ENCODE results near the gene CFAP65. TPM values are rescaled to one million over a fixed set of nuclear protein-coding genes. Genes with fewer than 3 reads are reported as not detected.

Gene CFAP65
- total and polyA plus RNA-seq, 10 donors: 0.28 TPM; not detected in 9

- 57 to 73% (median 71%) methylated on average over 5 of the region's 5 CpGs for WGBS, 5 donors
- TF ChIP-seq CTCF (IDR thresholded peaks at IDR 0.05 in 8 of 11, conservative IDR thresholded peaks at IDR 0.05 in 3 of 11): no peak
- TF ChIP-seq POLR2AphosphoS5 (IDR thresholded peaks at IDR 0.05): no peak
- no peak for TF ChIP-seq POLR2A (IDR thresholded peaks at IDR 0.05)
- no peaks in the 10 kb centered on the region for H3K27me3 ChIP-seq (replicated peaks in 1 of 7)
- H3K9me3 ChIP-seq: no peaks in the 10 kb centered on the region
- no peak for DNase-seq
- intact Hi-C loops (cut with DNase I; ENCODE audit: low total_unique reads): no loop called here
- peaks cover 0 to 47% (median 6%) of the 10 kb centered on the region in 6 donors for H3K4me1 ChIP-seq
- H3K27ac ChIP-seq: no peak overlapping the region
- H3K4me3 ChIP-seq: no peak overlapping the region
- H3K36me3 ChIP-seq: peaks cover 0 to 10% (median 6%) of the 10 kb centered on the region in 6 donors
These were observed 41.1 kb upstream of the CFAP65 start for GRCh38 chr2:219082332-219082958.

- Histone ChIP-seq H3K9me3 (no peaks in the 10 kb centered on the region), H3K27me3 (replicated peaks in 1 of 7) (no peaks in the 10 kb centered on the region), H3K27ac (no peak overlapping the region), H3K4me3 (no peak overlapping the region), H3K36me3 (peaks cover 0 to 17% (median 12%) of the 10 kb centered on the region in 6 donors), H3K4me1 (peaks cover 0 to 43% (median 5%) of the 10 kb centered on the region in 6 donors)
- TF ChIP-seq POLR2A (IDR thresholded peaks at IDR 0.05) (no peak), POLR2AphosphoS5 (IDR thresholded peaks at IDR 0.05) (no peak), CTCF (IDR thresholded peaks at IDR 0.05 in 8 of 11, conservative IDR thresholded peaks at IDR 0.05 in 3 of 11) (no peak)
- DNase-seq: no peak
- intact Hi-C loops (cut with DNase I; ENCODE audit: low total_unique reads): no loop called here
These were observed 40.5 kb upstream of the CFAP65 start for GRCh38 chr2:219081701-219082331.

- 88 to 98% (median 92%) methylated on average over 7 of the region's 7 CpGs for WGBS, 5 donors
These were observed 39.8 kb upstream of the CFAP65 start for GRCh38 chr2:219081096-219081495.

More at GRCh38 chr2:219081096-219081495, 39.8 kb upstream of the CFAP65 start:
- no peak overlapping the region for H3K4me3 ChIP-seq
- intact Hi-C loops (cut with DNase I; ENCODE audit: low total_unique reads): no loop called here
- TF ChIP-seq POLR2A (IDR thresholded peaks at IDR 0.05): no peak
- no peak for TF ChIP-seq CTCF (IDR thresholded peaks at IDR 0.05 in 8 of 11, conservative IDR thresholded peaks at IDR 0.05 in 3 of 11)
- no peak for TF ChIP-seq POLR2AphosphoS5 (IDR thresholded peaks at IDR 0.05)
- peaks cover 0 to 43% (median 3%) of the 10 kb centered on the region in 6 donors for H3K4me1 ChIP-seq
- no peak overlapping the region for H3K27ac ChIP-seq
- no peak for DNase-seq
- H3K27me3 ChIP-seq (replicated peaks in 1 of 7): no peaks in the 10 kb centered on the region
- H3K36me3 ChIP-seq: peaks cover 0 to 24% (median 19%) of the 10 kb centered on the region in 6 donors
- H3K9me3 ChIP-seq: no peaks in the 10 kb centered on the region

Measured in spleen (tissue), 11 donors.